DND-41 (cell line): ENCODE measurements around the gene SAMD13.

Experiments used
- ATAC-seq: fragments of 200-7000 bp; cut with Tn5 transposase; 3 replicates; pipeline ENCODE4 v1.9.1; 2021; ENCODE audit warnings: low read depth; ENCODE audit not compliant: insufficient read depth
- DNase-seq: peaks from one replicate; pipeline ENCODE4 v3.0.0-alpha.2; 2020
- H2AFZ ChIP-seq: 2 replicates; pipeline ENCODE4 v1.6.0; 2012; ENCODE audit warnings: low read depth, low read length
- H3K27ac ChIP-seq: 2 replicates; pipeline ENCODE4 v1.5.1; 2012; ENCODE audit warnings: low read length, inconsistent platforms
- H3K27me3 ChIP-seq: fragments of 200-600 bp; sonication (generic); 2 replicates; pipeline ENCODE4 v1.6.0; 2012; ENCODE audit warnings: low read length, mild to moderate bottlenecking, inconsistent platforms; ENCODE audit not compliant: insufficient read depth, poor library complexity
- H3K36me3 ChIP-seq: 2 replicates; pipeline ENCODE4 v1.5.1; 2012; ENCODE audit warnings: low read length, inconsistent platforms; ENCODE audit not compliant: insufficient read depth
- H3K4me1 ChIP-seq: 2 replicates; pipeline ENCODE4 v1.5.1; 2012; ENCODE audit warnings: mild to moderate bottlenecking, low read length; ENCODE audit not compliant: insufficient read depth
- H3K4me2 ChIP-seq: 2 replicates; pipeline ENCODE4 v1.6.0; 2012; ENCODE audit warnings: mild to moderate bottlenecking, moderate library complexity, low read length, inconsistent platforms; ENCODE audit not compliant: insufficient read depth
- H3K4me3 ChIP-seq, 2 experiments: fragments of 200-600 bp in 1 of 2; shearing (Covaris generic) in 1 of 2; 2 replicates each; pipeline ENCODE4 v1.5.1; 2012 to 2016; ENCODE audit warnings: inconsistent platforms in 2 of 2, low read length in 2 of 2, mild to moderate bottlenecking in 2 of 2, low read depth in 1 of 2, moderate library complexity in 1 of 2
- H3K79me2 ChIP-seq: 2 replicates; pipeline ENCODE4 v1.6.0; 2012; ENCODE audit warnings: low read length, inconsistent platforms; ENCODE audit not compliant: insufficient read depth
- H3K9ac ChIP-seq: 2 replicates; pipeline ENCODE4 v1.6.0; 2012; ENCODE audit warnings: low read depth, mild to moderate bottlenecking, inconsistent platforms, low read length, moderate library complexity
- H3K9me3 ChIP-seq: 2 replicates; pipeline ENCODE4 v1.5.1; 2012; ENCODE audit warnings: low read length, moderate library complexity, mild to moderate bottlenecking, inconsistent platforms; ENCODE audit not compliant: insufficient read depth, severe bottlenecking
- H4K20me1 ChIP-seq: 2 replicates; pipeline ENCODE4 v1.6.0; 2012; ENCODE audit warnings: low read length; ENCODE audit not compliant: insufficient read depth
- CTCF ChIP-seq: IDR thresholded peaks from 2 replicates; pipeline ENCODE4 v1.5.1; 2012; ENCODE audit warnings: borderline replicate concordance, low read length, moderate library complexity, mild to moderate bottlenecking; ENCODE audit not compliant: poor library complexity, severe bottlenecking; ENCODE audit errors: extremely low read depth
- EZH2 ChIP-seq: IDR thresholded peaks from 3 replicates; pipeline ENCODE4 v1.6.1; 2012; ENCODE audit warnings: borderline replicate concordance, low read depth, mild to moderate bottlenecking, moderate library complexity, low read length, inconsistent platforms; ENCODE audit not compliant: severe bottlenecking

The SAMD13 gene

GRCh38 chr1:84303314-84303830 is 1.9 kb downstream of the SAMD13 start:
- Histone ChIP-seq H4K20me1 (no peaks in the 10 kb centered on the region), H2AFZ (peak overlapping the region; percentile 92), H3K4me2 (peak overlapping the region; percentile 64), H3K27ac (peak overlapping the region; percentile 97), H3K9ac (peak overlapping the region; percentile 66; the same call in 1 of the 2 replicates), H3K4me3 (no peak overlapping the region), H3K27me3 (no peaks in the 10 kb centered on the region), H3K36me3 (no peaks in the 10 kb centered on the region), H3K79me2 (no peaks in the 10 kb centered on the region), H3K4me1 (peaks cover 49% of the 10 kb centered on the region), H3K9me3 (peaks cover 8% of the 10 kb centered on the region)
- TF ChIP-seq EZH2 (no peak), CTCF (no peak)
- ATAC-seq (no peak), DNase-seq (no peak)

GRCh38 chr1:84307398-84307797 is 5.9 kb downstream of the SAMD13 start:
- H3K4me2 ChIP-seq = no peak overlapping the region
- peaks cover 13% of the 10 kb centered on the region for H3K4me1 ChIP-seq
- H3K27me3 ChIP-seq = no peaks in the 10 kb centered on the region
- no peaks in the 10 kb centered on the region for H3K79me2 ChIP-seq
- no peak for TF ChIP-seq CTCF
- no peak for TF ChIP-seq EZH2
- H2AFZ ChIP-seq = no peak overlapping the region
- H3K4me3 ChIP-seq = no peak overlapping the region
- DNase-seq (no peak), ATAC-seq (no peak)
- H3K36me3 ChIP-seq = no peaks in the 10 kb centered on the region
- no peak overlapping the region for H3K27ac ChIP-seq
- no peaks in the 10 kb centered on the region for H4K20me1 ChIP-seq
- no peak overlapping the region for H3K9ac ChIP-seq
- peaks cover 8% of the 10 kb centered on the region for H3K9me3 ChIP-seq

- TF ChIP-seq EZH2 = no peak
- no peak for TF ChIP-seq CTCF
Observed at GRCh38 chr1:84311296-84311695, 9.8 kb downstream of the SAMD13 start.

More at GRCh38 chr1:84311296-84311695, 9.8 kb downstream of the SAMD13 start:
- Histone ChIP-seq H3K36me3 (no peaks in the 10 kb centered on the region), H3K4me3 (no peak overlapping the region), H3K9me3 (peaks cover 8% of the 10 kb centered on the region), H3K79me2 (no peaks in the 10 kb centered on the region), H3K27me3 (no peaks in the 10 kb centered on the region), H3K27ac (no peak overlapping the region), H4K20me1 (no peaks in the 10 kb centered on the region), H2AFZ (no peak overlapping the region), H3K4me2 (no peak overlapping the region), H3K4me1 (no peaks in the 10 kb centered on the region), H3K9ac (no peak overlapping the region)
- DNase-seq = no peak
- ATAC-seq = no peak
